Epithelial cell of esophagus (primary cell): ENCODE data around the gene MEIG1.
"Not testable (repeated sequence)": the region's sequence is repeated elsewhere in the genome, so short reads cannot be mapped to it uniquely, and the experiment has no call there.

ENCODE experiments used
- DNase-seq: peaks from one replicate; pipeline ENCODE4 v3.0.0; 2010; ENCODE audit warnings: low read depth
- H3K4me3 ChIP-seq: 2 replicates; pipeline ENCODE4 v1.5.1; 2011; ENCODE audit warnings: mild to moderate bottlenecking, low read length, control low read depth
- TF ChIP-seq, protein P1 (sequence below): IDR thresholded peaks from 2 replicates; pipeline ENCODE4 v1.5.1; 2011; ENCODE audit warnings: low read depth, mild to moderate bottlenecking, low read length, control low read depth, inconsistent platforms; ENCODE audit not compliant: insufficient read depth; ENCODE audit errors: missing control alignments

The MEIG1 gene

GRCh38 chr10:14991035-14991749 lies 32.0 kb downstream of the MEIG1 start:
- not testable (repeated sequence) for H3K4me3 ChIP-seq
- peak; percentile 70 for DNase-seq
- TF ChIP-seq, protein P1, sequence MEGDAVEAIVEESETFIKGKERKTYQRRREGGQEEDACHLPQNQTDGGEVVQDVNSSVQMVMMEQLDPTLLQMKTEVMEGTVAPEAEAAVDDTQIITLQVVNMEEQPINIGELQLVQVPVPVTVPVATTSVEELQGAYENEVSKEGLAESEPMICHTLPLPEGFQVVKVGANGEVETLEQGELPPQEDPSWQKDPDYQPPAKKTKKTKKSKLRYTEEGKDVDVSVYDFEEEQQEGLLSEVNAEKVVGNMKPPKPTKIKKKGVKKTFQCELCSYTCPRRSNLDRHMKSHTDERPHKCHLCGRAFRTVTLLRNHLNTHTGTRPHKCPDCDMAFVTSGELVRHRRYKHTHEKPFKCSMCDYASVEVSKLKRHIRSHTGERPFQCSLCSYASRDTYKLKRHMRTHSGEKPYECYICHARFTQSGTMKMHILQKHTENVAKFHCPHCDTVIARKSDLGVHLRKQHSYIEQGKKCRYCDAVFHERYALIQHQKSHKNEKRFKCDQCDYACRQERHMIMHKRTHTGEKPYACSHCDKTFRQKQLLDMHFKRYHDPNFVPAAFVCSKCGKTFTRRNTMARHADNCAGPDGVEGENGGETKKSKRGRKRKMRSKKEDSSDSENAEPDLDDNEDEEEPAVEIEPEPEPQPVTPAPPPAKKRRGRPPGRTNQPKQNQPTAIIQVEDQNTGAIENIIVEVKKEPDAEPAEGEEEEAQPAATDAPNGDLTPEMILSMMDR: peak; percentile 23

DNA sequence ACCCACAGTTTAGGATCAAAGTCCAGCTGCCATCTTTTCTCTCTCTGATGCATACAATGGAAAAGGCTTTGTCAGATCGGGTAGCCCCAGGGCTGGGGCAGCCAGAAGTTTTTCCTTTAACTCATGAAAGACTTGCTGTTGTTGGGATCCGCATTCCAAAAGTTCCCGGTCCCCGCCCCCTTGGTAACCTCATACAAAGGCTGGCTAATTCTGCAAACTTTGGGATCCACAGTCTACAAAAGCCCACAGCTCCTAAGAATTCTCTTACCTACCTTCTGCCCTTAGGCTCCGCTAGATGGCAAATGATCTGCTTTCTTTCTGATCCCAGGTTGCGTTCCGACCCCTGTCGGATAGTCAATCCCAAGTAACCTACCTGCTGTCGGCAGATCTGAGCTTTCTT lies 33.1 kb downstream of the MEIG1 start:
- DNase-seq, H3K4me3 ChIP-seq: not testable (repeated sequence)

DNA sequence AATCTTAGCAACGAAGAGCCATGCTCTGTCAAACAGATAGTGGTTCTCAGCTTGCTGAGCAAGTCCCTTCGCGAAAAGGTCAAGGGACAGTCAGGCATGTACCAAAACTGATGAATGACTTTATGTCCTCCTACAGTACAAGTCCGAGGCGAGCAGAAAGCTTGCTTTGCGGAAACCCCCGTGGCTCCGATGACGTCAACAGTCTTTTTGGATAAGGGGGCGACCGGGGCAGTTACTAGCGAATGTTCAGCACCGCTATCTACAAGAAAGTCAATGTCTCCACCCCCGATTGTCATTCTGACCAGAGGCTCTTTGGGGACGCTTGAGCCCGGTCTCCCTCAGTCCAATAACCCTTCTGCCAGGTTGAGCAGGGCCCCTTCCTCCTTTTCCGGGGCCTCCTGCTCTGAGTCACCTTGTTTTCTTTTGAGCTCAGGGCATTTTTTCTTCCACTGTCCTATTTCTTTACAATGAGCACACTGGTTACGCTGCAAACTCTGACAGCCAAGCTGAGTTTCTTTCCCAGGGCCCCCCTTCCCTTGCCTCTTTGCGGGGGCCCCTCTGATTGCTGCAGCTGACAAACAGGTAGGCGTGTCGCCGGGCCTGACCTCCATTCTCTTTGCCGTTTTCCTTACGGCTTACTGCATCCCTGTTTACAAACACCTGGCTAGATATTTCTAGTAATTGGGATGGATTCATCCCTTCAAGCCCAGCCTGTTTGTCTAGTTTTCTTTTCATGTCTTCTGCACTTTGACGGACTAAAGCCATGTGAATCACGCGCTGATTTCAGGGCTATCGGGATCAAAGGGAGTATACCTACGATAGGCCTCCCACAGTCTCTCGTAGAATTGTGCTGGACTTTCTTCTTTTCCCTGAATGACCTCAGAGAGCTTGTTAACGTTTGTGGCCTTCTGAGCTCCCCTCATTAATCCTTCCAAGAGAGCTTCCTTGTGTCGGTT lies 34.6 kb downstream of the MEIG1 start:
- H3K4me3 ChIP-seq: not testable (repeated sequence)
- DNase-seq: peak; percentile 49

DNA sequence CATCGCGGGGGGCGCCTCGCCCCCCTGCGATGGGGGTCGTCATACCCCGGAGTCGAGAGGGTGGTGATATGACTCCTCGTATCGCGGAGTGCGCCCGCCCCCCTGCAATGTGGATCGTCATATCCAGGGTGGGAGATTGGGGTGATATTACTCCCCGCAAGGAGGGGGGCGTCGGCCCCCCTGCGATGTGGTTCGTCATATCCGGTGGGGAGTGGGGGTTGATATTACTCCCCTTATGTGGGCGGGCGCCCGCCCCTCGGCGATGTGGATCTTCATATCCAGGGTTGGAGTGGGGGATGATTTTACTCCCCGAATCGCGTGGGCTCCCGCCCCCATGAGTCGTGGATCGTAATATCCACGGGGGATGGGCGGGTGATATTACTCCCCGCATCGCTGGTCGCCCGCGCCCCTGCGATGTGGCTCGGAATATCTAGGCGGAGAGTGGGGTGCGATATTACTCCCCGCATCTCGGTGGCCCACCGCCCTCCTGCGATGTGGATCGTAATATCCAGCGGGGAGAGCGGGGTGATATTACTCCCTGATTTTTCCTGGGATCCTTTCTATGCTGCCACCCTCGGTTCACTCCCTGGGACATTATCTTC lies 36.9 kb downstream of the MEIG1 start:
- no peak overlapping the region for H3K4me3 ChIP-seq
- TF ChIP-seq, protein P1: no peak
- DNase-seq: no peak

GRCh38 chr10:15013530-15013929 lies 54.3 kb downstream of the MEIG1 start:
- H3K4me3 ChIP-seq: not testable (repeated sequence)
- DNase-seq: peak; percentile 98

DNA sequence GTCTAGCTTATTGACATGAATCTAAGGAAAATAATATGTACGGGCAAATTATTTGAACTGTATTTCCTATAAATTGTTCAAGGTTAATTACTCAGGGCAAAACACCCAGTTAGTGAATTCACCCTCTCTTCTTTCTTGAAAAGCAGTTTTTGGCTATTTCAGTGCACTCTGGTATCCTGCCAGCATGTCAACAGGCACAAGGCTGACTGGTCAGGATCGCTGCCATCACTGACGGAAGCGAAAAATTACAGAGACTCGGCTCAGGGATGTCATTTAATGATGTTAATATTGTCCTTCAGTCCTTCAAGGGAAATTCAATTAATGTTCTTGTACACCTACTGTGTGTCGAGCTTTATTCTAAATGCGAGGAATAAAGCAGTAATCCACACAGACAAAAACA lies 56.3 kb downstream of the MEIG1 start:
- DNase-seq: no peak
- TF ChIP-seq, protein P1: no peak

DNA sequence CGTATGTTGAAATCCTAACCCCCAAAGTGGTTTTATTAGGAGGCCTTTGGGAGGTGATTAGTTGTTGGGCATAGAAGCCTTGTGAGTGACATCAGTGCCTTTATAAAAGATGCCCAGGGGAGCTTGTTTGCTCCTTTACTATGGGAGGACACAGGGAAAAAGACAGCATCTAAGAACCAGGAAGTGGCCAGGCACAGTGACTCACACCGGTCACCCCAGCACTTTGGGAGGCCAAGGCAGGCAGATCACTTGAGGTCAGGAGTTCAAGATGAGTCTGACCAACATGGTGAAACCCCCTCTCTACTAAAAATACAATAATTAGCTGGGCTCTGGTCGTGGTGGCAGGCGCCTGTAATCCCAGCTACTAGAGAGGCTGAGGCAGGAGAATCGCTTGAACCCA lies 61.8 kb downstream of the MEIG1 start:
- DNase-seq, H3K4me3 ChIP-seq: not testable (repeated sequence)

More for the DNA sequence above, 56.3 kb downstream of the MEIG1 start:
- no peak overlapping the region for H3K4me3 ChIP-seq
